ENCODE measurements around the gene C5AR2. TPM values are rescaled to one million over a fixed set of nuclear protein-coding genes. Genes with fewer than 3 reads are reported as not detected.

C5AR2 gene
- total RNA-seq, 1 experiment from 2014 or later, result not detected

DNA sequence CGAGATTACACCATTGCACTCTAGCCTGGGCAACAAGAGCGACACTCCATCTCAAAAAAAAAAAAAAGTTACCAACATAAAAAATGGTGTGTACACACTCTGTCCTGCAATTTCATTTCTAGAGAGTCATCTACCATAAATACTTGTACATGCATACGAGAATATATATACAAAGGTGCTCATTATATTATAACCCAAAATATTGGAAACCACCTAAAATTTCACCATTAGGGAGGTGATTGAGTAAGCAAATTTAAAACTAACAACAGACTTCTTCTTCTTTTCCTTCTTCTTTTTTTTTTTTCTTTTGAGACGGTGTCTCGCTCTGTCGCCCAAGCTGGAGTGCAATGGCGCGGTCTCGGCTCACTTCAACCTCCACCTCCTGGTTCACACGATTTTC is 29.7 kb upstream of the C5AR2 start:
- Mint-ChIP-seq H3K4me3 (no peak overlapping the region), H3K27ac (no peak overlapping the region), H3K4me1 (peaks cover 7% of the 10 kb centered on the region in 2 experiments), H3K9me3 (peaks cover 0 to 2% of the 10 kb centered on the region in 2 experiments; a peak in 1 of 5 replicates), H3K36me3 (ENCODE audit: insufficient read depth in 1 of 3, low read depth in 3 of 3) (no peaks in the 10 kb centered on the region), H3K27me3 (ENCODE audit: low read depth) (peaks cover 4% of the 10 kb centered on the region)
- no CpG with 5 or more reads among the region's 10 CpGs for WGBS (ENCODE audit: extremely low coverage, insufficient read length, low lambda C conversion rate)
- H2BK15ac ChIP-seq (ENCODE audit: low read depth, low read length), result no peak overlapping the region
- H2BK20ac ChIP-seq (ENCODE audit: low read depth, low read length, poor library complexity, severe bottlenecking), result no peak overlapping the region
- no peak overlapping the region for H2AK5ac ChIP-seq (ENCODE audit: insufficient read length, low read length)
- no peak overlapping the region for H3K4ac ChIP-seq (ENCODE audit: low read depth, low read length)
- H3K27ac ChIP-seq (ENCODE audit: insufficient read length, low read depth, low read length), result no peak overlapping the region
- H2BK12ac ChIP-seq (ENCODE audit: insufficient read length, low read depth, low read length), result no peak overlapping the region
- no peak overlapping the region for H3T11ph ChIP-seq (ENCODE audit: low read length)
- H2BK5ac ChIP-seq (ENCODE audit: insufficient read length, low read length), result no peak overlapping the region
- no peak overlapping the region for H2AFZ ChIP-seq (ENCODE audit: low read length)
- H3K23ac ChIP-seq (ENCODE audit: insufficient read length, low read depth, low read length), result no peak overlapping the region
- no peaks in the 10 kb centered on the region for H3K79me2 ChIP-seq (ENCODE audit: insufficient read depth, low read length)
- no peak overlapping the region for H3K56ac ChIP-seq (ENCODE audit: insufficient read length, low read depth, low read length)
- H3K4me1 ChIP-seq (ENCODE audit: insufficient read depth, low read length), result no peaks in the 10 kb centered on the region
- H4K5ac ChIP-seq (ENCODE audit: insufficient read length, low read depth, low read length), result no peak overlapping the region
- no peak overlapping the region for H2BK120ac ChIP-seq (ENCODE audit: low read depth, low read length, poor library complexity, severe bottlenecking)
- no peak for DNase-seq
- H3K23me2 ChIP-seq (ENCODE audit: insufficient read length, low read depth, low read length, poor library complexity, severe bottlenecking), result no peaks in the 10 kb centered on the region
- H4K20me1 ChIP-seq (ENCODE audit: control insufficient read depth, insufficient read depth, insufficient read length), result no peaks in the 10 kb centered on the region
- TF ChIP-seq, protein P1, sequence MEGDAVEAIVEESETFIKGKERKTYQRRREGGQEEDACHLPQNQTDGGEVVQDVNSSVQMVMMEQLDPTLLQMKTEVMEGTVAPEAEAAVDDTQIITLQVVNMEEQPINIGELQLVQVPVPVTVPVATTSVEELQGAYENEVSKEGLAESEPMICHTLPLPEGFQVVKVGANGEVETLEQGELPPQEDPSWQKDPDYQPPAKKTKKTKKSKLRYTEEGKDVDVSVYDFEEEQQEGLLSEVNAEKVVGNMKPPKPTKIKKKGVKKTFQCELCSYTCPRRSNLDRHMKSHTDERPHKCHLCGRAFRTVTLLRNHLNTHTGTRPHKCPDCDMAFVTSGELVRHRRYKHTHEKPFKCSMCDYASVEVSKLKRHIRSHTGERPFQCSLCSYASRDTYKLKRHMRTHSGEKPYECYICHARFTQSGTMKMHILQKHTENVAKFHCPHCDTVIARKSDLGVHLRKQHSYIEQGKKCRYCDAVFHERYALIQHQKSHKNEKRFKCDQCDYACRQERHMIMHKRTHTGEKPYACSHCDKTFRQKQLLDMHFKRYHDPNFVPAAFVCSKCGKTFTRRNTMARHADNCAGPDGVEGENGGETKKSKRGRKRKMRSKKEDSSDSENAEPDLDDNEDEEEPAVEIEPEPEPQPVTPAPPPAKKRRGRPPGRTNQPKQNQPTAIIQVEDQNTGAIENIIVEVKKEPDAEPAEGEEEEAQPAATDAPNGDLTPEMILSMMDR (conservative IDR thresholded peaks at IDR 0.05), result no peak
- no peak overlapping the region for H3K14ac ChIP-seq (ENCODE audit: insufficient read depth, low read length)
- H4K8ac ChIP-seq (replicated peaks; ENCODE audit: insufficient read length, low read depth, low read length), result no peak overlapping the region
- no peaks in the 10 kb centered on the region for H3K27me3 ChIP-seq (ENCODE audit: insufficient read depth, low read length)
- no peak overlapping the region for H3K9ac ChIP-seq (ENCODE audit: extremely low read depth, insufficient read length, low read length)
- no peak overlapping the region for H3K4me2 ChIP-seq (ENCODE audit: insufficient read depth, insufficient read length, low read length)
- no peak overlapping the region for H4K91ac ChIP-seq (ENCODE audit: insufficient read length, low read depth, low read length)
- no peaks in the 10 kb centered on the region for H3K9me3 ChIP-seq (ENCODE audit: control insufficient read depth, low read depth, low read length)
- H3K18ac ChIP-seq (ENCODE audit: insufficient read length, low read depth, low read length), result no peak overlapping the region
- H3K79me1 ChIP-seq (ENCODE audit: insufficient read depth, low read depth, low read length, poor library complexity, severe bottlenecking), result no peaks in the 10 kb centered on the region

Data from H9 (cell line).